Neutrophil (primary cell): ENCODE data around the gene HSPA14.

Experiments used
- H3K27ac ChIP-seq: fragments of 200-600 bp; sonication (generic); 2 replicates; pipeline ENCODE4 v1.5.1; 2016; ENCODE audit warnings: mild to moderate bottlenecking, moderate library complexity
- H3K27me3 ChIP-seq: fragments of 200-600 bp; sonication (generic); 2 replicates; pipeline ENCODE4 v1.6.0; 2016; ENCODE audit warnings: mild to moderate bottlenecking
- H3K36me3 ChIP-seq: fragments of 200-600 bp; sonication (generic); 2 replicates; pipeline ENCODE4 v1.5.1; 2017
- H3K4me1 ChIP-seq, 2 experiments: fragments of 200-600 bp in 1 of 2; sonication (generic) in 1 of 2; 1 replicate in 1 of 2; 2 replicates in 1 of 2; pipeline versions ENCODE4 v1.5.1 to v1.6.1; 2013 to 2016; ENCODE audit warnings: low read depth in 1 of 2, low read length in 1 of 2, mild to moderate bottlenecking in 1 of 2, moderate library complexity in 1 of 2; ENCODE audit not compliant: control insufficient read depth in 1 of 2, insufficient read depth in 1 of 2
- H3K4me3 ChIP-seq, 2 experiments: fragments of 200-600 bp in 1 of 2; sonication (generic) in 1 of 2; 1 replicate in 1 of 2; 2 replicates in 1 of 2; pipeline ENCODE4 v1.5.1; 2013 to 2016; ENCODE audit warnings: low read depth in 1 of 2, low read length in 1 of 2, mild to moderate bottlenecking in 1 of 2, moderate library complexity in 1 of 2
- H3K9me3 ChIP-seq: fragments of 200-600 bp; sonication (generic); 2 replicates; pipeline ENCODE4 v1.5.1; 2016
- CTCF ChIP-seq: fragments of 200-600 bp; sonication (generic); IDR thresholded peaks from 2 replicates; pipeline ENCODE4 v1.5.1; 2016; ENCODE audit warnings: antibody characterized with exemption

The HSPA14 gene

GRCh38 chr10:14911801-14912200 lies 73.7 kb downstream of the HSPA14 start:
- Histone ChIP-seq H3K4me3 (no peak overlapping the region), H3K27me3 (no peaks in the 10 kb centered on the region), H3K9me3 (no peaks in the 10 kb centered on the region), H3K4me1 (no peaks in the 10 kb centered on the region), H3K36me3 (peaks cover 73% of the 10 kb centered on the region), H3K27ac (no peak overlapping the region)
- TF ChIP-seq CTCF, result no peak

DNA sequence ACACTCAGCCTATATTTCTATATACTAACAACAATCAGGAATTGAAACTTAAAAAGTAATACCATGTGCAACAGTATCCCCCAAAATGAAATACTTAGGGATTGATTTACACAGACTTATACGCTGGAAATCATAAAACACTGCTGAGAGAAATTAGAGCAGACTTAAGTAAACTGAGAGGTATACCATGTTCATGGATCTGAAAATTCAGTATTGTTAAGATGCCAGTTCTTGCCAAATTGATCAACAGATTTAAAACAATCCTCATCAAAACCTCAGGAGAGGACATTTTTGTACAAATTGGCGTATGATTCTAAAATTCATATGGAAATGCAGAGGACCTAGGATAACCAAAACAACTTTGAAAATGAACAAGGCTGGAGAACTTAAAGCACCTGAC lies 78.5 kb downstream of the HSPA14 start:
- no peak for TF ChIP-seq CTCF
- Histone ChIP-seq H3K9me3 (no peaks in the 10 kb centered on the region), H3K27ac (no peak overlapping the region), H3K27me3 (no peaks in the 10 kb centered on the region), H3K36me3 (peaks cover 79% of the 10 kb centered on the region), H3K4me3 (no peak overlapping the region), H3K4me1 (no peaks in the 10 kb centered on the region)

DNA sequence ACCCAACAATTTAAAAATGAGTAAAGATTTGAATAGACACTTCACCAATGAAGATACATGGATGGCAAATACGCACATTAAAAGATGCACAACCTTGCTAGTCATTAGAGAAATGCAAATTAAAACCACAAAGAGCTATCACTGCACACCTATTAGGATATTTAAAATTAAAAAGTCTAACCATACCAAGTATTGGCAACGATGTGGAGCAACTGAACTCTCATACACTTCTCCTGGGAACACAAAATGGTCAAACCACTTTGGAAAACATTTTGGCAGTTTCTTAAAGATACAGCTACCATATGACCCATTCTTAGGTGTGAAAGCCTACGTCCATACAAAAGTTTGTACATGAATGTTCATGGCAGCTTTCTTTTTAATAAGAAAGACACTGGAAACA lies 79.7 kb downstream of the HSPA14 start:
- H3K27ac ChIP-seq, result no peak overlapping the region
- TF ChIP-seq CTCF, result no peak
- no peak overlapping the region for H3K4me3 ChIP-seq
- H3K9me3 ChIP-seq, result no peaks in the 10 kb centered on the region
- H3K36me3 ChIP-seq, result peaks cover 79% of the 10 kb centered on the region
- H3K4me1 ChIP-seq, result no peaks in the 10 kb centered on the region
- no peaks in the 10 kb centered on the region for H3K27me3 ChIP-seq

GRCh38 chr10:14918964-14919363 lies 80.9 kb downstream of the HSPA14 start:
- Histone ChIP-seq H3K36me3 (peaks cover 82% of the 10 kb centered on the region), H3K4me1 (no peaks in the 10 kb centered on the region)

More at GRCh38 chr10:14918964-14919363, 80.9 kb downstream of the HSPA14 start:
- Histone ChIP-seq H3K4me3 (no peak overlapping the region), H3K27ac (no peak overlapping the region), H3K27me3 (no peaks in the 10 kb centered on the region), H3K9me3 (no peaks in the 10 kb centered on the region)
- TF ChIP-seq CTCF, result no peak
